ENCODE data around the gene STARD5.

Gene STARD5

GRCh38 chr15:81270781-81271491 lies 53.0 kb downstream of the STARD5 start:
- no peak for DNase-seq

- DNase-seq, result no peak
Measured at GRCh38 chr15:81270188-81270587, 53.8 kb downstream of the STARD5 start.

GRCh38 chr15:81268881-81269601 lies 54.9 kb downstream of the STARD5 start:
- peak; percentile 77 for DNase-seq

- no peak for DNase-seq
Measured at GRCh38 chr15:81268340-81268739, 55.6 kb downstream of the STARD5 start.

GRCh38 chr15:81265944-81266775 lies 57.8 kb downstream of the STARD5 start:
- peak; percentile 74 for DNase-seq

- DNase-seq, result no peak
Measured at GRCh38 chr15:81265256-81265943, 58.5 kb downstream of the STARD5 start.

- DNase-seq, result no peak
Measured at GRCh38 chr15:81264072-81264857, 59.7 kb downstream of the STARD5 start.

- no peak for DNase-seq
Measured at GRCh38 chr15:81263477-81263876, 60.5 kb downstream of the STARD5 start.

GRCh38 chr15:81261172-81261811 lies 62.6 kb downstream of the STARD5 start:
- DNase-seq, result no peak

GRCh38 chr15:81259760-81260298 lies 64.1 kb downstream of the STARD5 start:
- DNase-seq, result no peak

All from GDM1 (cell line).